Memory B cell (primary cell): ENCODE measurements around the gene UBE2D3.

ENCODE experiments used
- ATAC-seq: fragments of 150-1000 bp; cut with Tn5 transposase; 2 replicates; pipeline ENCODE4 v1.10.0; 2021; ENCODE audit warnings: low read depth, mild to moderate bottlenecking, moderate library complexity
- DNase-seq, 2 donors: peaks; one replicate each; pipeline ENCODE4 v3.0.0; 2022; ENCODE audit warnings: low spot score in 2 of 2
- H3K27ac Mint-ChIP-seq: one replicate; pipeline ENCODE4 v1.8.0; 2022; ENCODE audit warnings: mild to moderate bottlenecking, moderate library complexity, mixed read lengths
- H3K27me3 Mint-ChIP-seq: one replicate; pipeline ENCODE4 v1.8.0; 2022; ENCODE audit warnings: mixed read lengths
- H3K36me3 Mint-ChIP-seq: one replicate; pipeline ENCODE4 v1.8.0; 2022; ENCODE audit warnings: mild to moderate bottlenecking, mixed read lengths
- H3K4me1 Mint-ChIP-seq: one replicate; pipeline ENCODE4 v1.8.0; 2022; ENCODE audit warnings: mixed read lengths
- H3K4me3 Mint-ChIP-seq: one replicate; pipeline ENCODE4 v1.8.0; 2022; ENCODE audit warnings: mild to moderate bottlenecking, moderate library complexity, mixed read lengths
- H3K9me3 Mint-ChIP-seq: one replicate; pipeline ENCODE4 v1.8.0; 2022; ENCODE audit warnings: mixed read lengths

UBE2D3 gene

DNA sequence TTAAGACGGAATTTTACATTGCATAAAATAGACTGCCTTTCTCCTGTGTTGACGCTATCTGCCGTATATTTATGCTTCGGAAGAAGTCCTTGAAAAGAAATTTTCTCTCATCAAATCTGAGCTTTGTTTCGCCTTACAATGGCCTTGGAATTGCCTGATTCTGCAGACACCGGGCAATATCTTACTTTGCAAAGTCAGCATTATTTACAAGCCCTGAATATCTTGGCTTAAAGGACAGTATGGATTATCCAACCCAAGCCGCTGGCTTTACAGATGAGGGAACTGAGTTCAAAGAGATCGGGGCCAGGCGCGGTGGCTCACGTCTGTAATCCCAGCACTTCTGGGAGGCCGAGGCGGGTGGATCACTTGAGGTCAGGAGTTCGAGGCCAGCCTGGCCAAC is 65.4 kb downstream of the UBE2D3 start:
- H3K4me1 Mint-ChIP-seq: peaks cover 26% of the 10 kb centered on the region
- no peak for DNase-seq
- no peaks in the 10 kb centered on the region for H3K27me3 Mint-ChIP-seq
- peak overlapping the region; percentile 92 for H3K4me3 Mint-ChIP-seq
- no peak for ATAC-seq
- peak overlapping the region; percentile 100 for H3K27ac Mint-ChIP-seq
- H3K9me3 Mint-ChIP-seq: no peaks in the 10 kb centered on the region
- peaks cover 12% of the 10 kb centered on the region for H3K36me3 Mint-ChIP-seq

DNA sequence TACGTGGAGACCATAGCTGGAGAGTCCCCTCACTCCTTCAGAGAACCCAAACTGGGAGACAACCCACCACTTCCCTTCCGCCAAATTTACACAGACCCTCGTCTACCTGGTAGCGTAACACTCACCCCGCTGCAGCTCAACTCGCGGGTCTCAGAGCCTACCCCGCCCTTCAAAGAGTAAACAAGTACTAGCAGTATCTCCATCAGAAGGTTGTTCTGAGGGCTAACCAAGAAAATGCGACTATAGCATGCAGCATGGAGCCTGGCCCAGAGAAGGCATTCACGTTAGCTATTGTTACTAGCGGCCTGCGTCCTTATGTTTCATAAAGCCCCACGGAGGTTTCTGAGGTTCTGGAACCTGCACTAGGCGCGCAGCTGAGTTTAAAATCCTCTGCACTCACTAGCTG is 66.1 kb downstream of the UBE2D3 start:
- ATAC-seq (peak; percentile 1), DNase-seq (no peak)
- Mint-ChIP-seq H3K36me3 (peaks cover 13% of the 10 kb centered on the region), H3K27me3 (no peaks in the 10 kb centered on the region), H3K27ac (peak overlapping the region; percentile 100), H3K4me1 (peaks cover 30% of the 10 kb centered on the region), H3K9me3 (no peaks in the 10 kb centered on the region), H3K4me3 (peak overlapping the region; percentile 92)

DNA sequence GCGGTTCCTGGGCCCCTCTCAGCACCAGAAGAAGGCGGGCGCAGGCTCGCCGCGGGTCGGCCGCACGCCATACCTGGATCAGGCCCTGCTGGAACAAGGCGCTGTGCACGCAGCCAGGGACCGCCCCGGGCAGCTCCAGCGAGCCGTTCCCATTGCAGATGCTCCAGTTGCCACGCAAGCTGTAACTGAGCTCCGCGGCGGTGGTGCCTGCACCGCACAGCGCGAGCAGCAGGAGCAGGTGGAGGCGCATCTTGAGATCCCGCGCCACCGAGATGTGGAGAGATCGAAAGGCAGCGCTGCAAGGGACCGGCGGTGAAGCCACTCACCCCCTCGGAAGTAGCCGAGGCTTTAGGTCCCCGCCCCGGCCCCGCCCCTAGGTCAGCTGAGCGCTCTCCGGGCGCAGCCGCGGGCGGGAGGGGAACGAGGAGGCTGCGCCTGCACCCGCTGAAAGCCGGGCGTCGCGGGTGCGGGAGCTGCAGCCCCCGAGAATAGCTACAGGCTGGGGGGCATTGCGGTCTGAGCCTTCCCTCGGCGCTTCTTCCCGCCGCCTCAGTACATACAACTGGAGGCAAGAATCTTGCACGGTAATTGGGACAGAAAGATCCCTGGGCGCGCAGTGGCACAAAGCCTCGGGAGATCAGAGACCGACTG is 66.6 kb downstream of the UBE2D3 start, which contains the start of gene MANBA:
Gene MANBA, minus strand, starts transcription at position 324 of the 651 bp plus-strand sequence. Its CDS starts 74 bp downstream, at position 250.
- Mint-ChIP-seq H3K9me3 (no peaks in the 10 kb centered on the region), H3K4me3 (peak within 1 kb of the TSS; percentile 92), H3K27ac (peak within 1 kb of the TSS; percentile 100), H3K27me3 (no peaks in the 10 kb centered on the region), H3K4me1 (peaks cover 35% of the 10 kb centered on the region), H3K36me3 (peaks cover 16% of the 10 kb centered on the region)
- ATAC-seq: peak; percentile 65
- peak; percentile 78 to 90 for DNase-seq

DNA sequence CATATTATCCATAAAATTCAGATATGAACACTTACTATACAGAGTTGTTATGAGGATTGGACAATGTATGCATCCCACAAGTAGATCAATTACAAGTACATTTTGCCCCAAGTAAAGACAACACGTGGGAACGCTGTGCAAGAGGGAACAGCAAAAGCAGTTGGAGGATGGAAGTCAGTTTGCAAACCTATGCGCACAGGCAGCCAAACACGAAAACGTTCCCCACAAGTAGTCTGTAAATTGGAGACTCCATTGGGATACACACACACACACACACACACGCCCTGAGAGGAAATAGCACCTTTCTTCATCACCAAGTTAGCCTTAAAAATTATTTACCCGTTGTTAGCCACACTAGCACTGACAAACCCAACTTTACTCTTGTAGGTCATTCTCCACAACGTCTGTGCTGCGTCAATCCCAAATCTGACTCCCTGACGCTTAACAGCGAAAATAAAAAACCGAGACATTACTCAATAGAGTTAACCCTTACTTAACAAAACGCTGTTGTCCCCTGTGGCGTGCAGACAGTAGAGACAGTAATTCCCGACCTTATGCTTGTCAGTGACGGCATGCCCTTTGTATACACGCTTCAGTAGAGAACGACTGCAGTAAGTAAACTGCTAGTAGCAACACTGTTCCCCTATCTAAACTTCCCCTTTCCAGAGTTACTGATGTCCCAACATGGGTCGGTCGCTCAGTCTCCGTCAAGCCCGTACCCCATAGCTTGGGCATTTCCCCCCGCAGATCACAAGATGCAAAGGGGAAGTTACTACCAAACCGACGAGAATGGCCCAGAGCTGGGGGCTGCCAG is 67.3 kb downstream of the UBE2D3 start:
- ATAC-seq (peak; percentile 77), DNase-seq (peak in 1 of 2 donors; percentile 91)
- Mint-ChIP-seq H3K27me3 (no peaks in the 10 kb centered on the region), H3K4me3 (peak overlapping the region; percentile 92), H3K36me3 (peaks cover 16% of the 10 kb centered on the region), H3K9me3 (no peaks in the 10 kb centered on the region), H3K27ac (peak overlapping the region; percentile 100), H3K4me1 (peaks cover 35% of the 10 kb centered on the region)

DNA sequence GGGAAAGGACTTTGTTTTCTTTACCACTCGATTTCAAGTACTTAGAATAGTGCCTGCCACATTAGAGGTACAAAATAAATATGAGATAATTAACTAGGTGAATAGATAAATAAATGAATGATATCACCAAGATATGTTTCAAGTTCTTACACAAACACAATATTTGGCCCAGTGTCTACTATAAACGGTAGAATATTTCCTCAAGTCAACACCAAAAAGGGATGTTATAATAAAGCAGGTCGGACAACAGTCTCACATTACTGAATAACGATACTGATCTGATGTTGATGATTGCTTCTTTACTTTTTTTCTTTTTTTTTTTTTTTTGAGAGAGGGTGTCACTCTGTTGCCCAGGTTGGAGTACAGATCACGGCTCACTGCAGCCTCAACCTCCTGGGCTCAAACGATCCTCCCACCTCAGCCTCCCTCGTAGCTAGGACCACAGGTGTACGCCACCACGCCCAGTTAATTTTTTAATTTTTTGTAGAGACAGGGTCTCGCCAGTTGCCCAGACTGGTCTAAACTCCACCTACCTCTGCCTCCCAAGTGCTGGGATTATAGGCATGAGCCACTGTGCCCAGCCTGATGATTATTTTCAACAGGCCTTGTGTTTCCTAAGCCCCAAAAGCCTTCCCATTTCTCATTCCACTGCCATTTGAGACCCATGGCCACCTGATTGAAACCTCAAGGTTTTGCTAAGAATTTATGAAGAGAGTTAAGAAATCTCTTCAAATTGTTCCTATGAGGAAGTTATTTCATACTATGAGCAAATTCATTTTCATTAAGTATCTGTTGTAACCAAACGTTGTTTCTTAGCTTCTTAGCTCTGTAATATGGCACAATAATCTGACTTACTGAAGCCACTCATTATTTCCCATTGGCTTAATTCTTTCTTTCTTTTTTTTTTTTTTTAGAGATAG is 68.8 kb downstream of the UBE2D3 start:
- no peak for DNase-seq
- Mint-ChIP-seq H3K4me1 (peaks cover 35% of the 10 kb centered on the region), H3K4me3 (peak overlapping the region; percentile 92), H3K27ac (peak overlapping the region; percentile 100), H3K9me3 (no peaks in the 10 kb centered on the region), H3K27me3 (no peaks in the 10 kb centered on the region), H3K36me3 (peaks cover 16% of the 10 kb centered on the region)
- no peak for ATAC-seq

DNA sequence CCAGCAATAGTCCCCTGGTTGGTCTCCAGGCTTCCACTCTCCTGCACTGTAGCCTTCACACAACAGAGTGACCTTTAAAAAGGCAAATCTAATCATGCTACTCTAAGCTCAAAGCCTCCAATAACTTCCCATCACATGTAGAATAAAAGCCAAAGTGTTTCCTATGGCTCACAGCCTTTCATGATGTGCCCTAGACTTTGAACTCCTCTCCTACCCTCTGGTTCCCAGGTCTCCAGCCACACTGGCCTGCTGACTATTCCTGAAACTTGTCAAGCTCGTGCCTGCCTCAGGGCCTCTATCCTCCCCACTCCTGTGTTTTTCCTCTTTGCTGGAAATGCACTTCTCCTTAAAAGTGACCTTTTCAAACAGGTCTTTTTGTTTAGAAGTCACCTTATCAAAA is 69.7 kb downstream of the UBE2D3 start:
- ATAC-seq: no peak
- H3K27ac Mint-ChIP-seq: peak overlapping the region; percentile 100
- peak overlapping the region; percentile 0 for H3K4me3 Mint-ChIP-seq
- DNase-seq: no peak
- peaks cover 16% of the 10 kb centered on the region for H3K36me3 Mint-ChIP-seq
- no peaks in the 10 kb centered on the region for H3K27me3 Mint-ChIP-seq
- H3K4me1 Mint-ChIP-seq: peaks cover 35% of the 10 kb centered on the region
- H3K9me3 Mint-ChIP-seq: no peaks in the 10 kb centered on the region

DNA sequence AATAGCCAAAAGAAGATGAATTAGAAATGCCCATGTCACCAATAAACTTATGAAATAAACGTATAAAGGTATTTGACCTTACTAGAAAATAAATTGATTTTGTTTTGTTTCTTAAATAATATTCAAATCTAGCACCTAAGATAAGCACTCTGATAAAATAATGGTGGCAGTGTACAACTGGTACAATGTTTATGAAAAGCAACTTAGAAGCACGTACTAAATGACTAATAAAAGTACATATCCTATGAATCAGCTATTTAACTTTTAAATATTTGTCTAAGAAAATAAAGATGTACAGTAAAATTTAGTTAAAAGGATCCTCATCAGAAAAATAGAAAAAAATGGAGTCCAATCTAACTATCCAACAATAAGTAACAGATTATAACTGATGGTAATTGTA is 73.3 kb downstream of the UBE2D3 start:
- H3K4me3 Mint-ChIP-seq: no peak overlapping the region
- no peaks in the 10 kb centered on the region for H3K27me3 Mint-ChIP-seq
- H3K36me3 Mint-ChIP-seq: peaks cover 22% of the 10 kb centered on the region
- H3K4me1 Mint-ChIP-seq: peaks cover 24% of the 10 kb centered on the region
- H3K27ac Mint-ChIP-seq: no peak overlapping the region
- H3K9me3 Mint-ChIP-seq: no peaks in the 10 kb centered on the region
- DNase-seq (no peak), ATAC-seq (no peak)

DNA sequence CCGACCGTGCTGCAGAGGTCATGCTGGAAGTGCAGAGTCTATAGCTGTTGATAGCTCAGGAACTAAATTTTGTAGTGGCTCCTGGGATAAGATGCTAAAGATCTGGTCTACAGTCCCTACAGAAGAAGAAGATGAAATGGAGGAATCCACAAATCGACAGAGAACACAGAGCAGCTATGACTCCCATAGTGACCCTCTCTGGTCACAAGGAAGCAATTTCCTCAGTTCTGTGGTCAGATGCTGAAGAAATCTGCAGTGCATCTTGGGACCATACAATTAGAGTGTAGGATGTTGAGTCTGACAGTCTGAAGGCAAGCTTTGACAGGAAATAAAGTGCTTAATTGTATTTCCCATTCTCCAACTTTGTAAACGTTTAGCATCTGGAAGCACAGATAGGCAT is 75.4 kb downstream of the UBE2D3 start:
- Mint-ChIP-seq H3K4me1 (peaks cover 9% of the 10 kb centered on the region), H3K4me3 (no peak overlapping the region), H3K27me3 (no peaks in the 10 kb centered on the region), H3K36me3 (peaks cover 14% of the 10 kb centered on the region), H3K9me3 (no peaks in the 10 kb centered on the region), H3K27ac (peak overlapping the region; percentile 74)
- DNase-seq: no peak
- no peak for ATAC-seq
